Nephron progenitor cell (in vitro differentiated cells): ENCODE results near the gene CFAP74.

Experiments
- DNase-seq: peaks from one replicate; pipeline ENCODE4 v3.0.0; 2021
- H3K27ac Mint-ChIP-seq: 2 replicates; pipeline ENCODE4 v1.8.0; 2021; ENCODE audit warnings: mild to moderate bottlenecking, moderate library complexity, mixed read lengths
- H3K27me3 Mint-ChIP-seq: 2 replicates; pipeline ENCODE4 v1.8.0; 2021; ENCODE audit warnings: mild to moderate bottlenecking, low read depth, mixed read lengths; ENCODE audit not compliant: poor library complexity
- H3K36me3 Mint-ChIP-seq: 2 replicates; pipeline ENCODE4 v1.8.0; 2021; ENCODE audit warnings: low read depth, mixed read lengths
- H3K4me1 Mint-ChIP-seq: 2 replicates; pipeline ENCODE4 v1.8.0; 2021; ENCODE audit warnings: mixed read lengths
- H3K4me3 Mint-ChIP-seq: 2 replicates; pipeline ENCODE4 v1.8.0; 2021; ENCODE audit warnings: mild to moderate bottlenecking, moderate library complexity, mixed read lengths
- H3K9me3 Mint-ChIP-seq: 2 replicates; pipeline ENCODE4 v1.8.0; 2021; ENCODE audit warnings: mild to moderate bottlenecking, moderate library complexity, mixed read lengths
- TF ChIP-seq, protein P1 (sequence below): fragments of 200-600 bp; sonication (generic); IDR thresholded peaks from 2 replicates; pipeline ENCODE4 v1.5.0; 2021; ENCODE audit warnings: antibody characterized with exemption

Gene CFAP74

DNA sequence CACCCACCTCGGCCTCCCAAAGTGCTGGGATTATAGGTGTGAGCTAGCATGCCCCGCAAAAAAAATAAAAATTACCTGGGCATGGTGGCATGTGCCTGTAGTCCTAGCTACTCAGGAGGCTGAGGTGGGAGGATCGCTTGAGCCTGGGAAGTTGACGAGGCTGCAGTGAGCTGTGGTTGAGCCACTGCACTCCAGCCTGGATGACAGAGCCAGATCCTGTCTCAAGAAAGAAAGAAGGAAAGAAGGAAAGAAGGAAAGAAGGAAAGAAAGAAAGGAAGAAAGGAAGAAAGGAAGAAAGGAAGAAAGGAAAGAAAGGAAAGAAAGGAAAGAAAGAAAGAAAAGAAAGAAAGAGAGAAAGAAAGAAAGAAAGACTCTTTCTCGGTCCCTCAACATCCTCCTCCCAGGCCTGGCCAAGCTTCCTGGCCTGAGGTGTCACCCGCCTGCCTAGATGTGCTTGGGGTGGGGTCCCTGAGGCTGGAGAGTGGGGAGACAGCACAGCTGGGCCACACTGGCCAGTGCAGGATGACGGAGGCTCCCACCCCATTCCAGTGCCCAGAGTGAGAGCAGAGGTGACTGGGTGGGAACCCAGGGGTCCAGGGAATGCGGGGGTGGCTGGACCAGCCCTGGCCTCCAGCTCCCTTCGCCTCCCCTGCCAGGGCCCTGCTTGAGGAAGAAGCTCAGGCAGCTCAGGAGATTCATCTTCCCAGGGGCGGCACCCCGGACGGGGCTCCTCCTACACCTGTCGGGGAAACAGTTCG lies 102.5 kb downstream of the CFAP74 start:
- DNase-seq: no peak
- Mint-ChIP-seq H3K36me3 (no peaks in the 10 kb centered on the region), H3K27me3 (no peaks in the 10 kb centered on the region), H3K4me3 (no peak overlapping the region), H3K27ac (no peak overlapping the region), H3K4me1 (peaks cover 13% of the 10 kb centered on the region), H3K9me3 (peaks cover 7% of the 10 kb centered on the region)
- TF ChIP-seq, protein P1, sequence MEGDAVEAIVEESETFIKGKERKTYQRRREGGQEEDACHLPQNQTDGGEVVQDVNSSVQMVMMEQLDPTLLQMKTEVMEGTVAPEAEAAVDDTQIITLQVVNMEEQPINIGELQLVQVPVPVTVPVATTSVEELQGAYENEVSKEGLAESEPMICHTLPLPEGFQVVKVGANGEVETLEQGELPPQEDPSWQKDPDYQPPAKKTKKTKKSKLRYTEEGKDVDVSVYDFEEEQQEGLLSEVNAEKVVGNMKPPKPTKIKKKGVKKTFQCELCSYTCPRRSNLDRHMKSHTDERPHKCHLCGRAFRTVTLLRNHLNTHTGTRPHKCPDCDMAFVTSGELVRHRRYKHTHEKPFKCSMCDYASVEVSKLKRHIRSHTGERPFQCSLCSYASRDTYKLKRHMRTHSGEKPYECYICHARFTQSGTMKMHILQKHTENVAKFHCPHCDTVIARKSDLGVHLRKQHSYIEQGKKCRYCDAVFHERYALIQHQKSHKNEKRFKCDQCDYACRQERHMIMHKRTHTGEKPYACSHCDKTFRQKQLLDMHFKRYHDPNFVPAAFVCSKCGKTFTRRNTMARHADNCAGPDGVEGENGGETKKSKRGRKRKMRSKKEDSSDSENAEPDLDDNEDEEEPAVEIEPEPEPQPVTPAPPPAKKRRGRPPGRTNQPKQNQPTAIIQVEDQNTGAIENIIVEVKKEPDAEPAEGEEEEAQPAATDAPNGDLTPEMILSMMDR: no peak

DNA sequence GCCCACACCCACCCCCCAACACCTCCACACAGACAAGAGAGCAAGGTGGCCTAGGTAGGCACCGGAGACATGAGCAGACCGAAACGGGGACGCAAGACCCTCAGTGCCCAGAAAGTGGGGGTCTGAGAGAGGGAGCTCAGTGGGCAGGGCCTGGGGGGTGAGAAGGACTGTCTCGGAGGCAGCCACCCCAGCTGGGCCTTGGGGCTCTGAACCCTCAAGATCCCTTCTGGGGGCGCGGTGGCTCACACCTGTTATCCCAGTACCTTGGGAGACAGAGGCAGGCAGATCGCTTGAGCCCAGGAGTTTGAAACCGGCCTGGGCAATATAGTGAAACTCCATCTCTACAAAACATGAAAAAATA lies 103.6 kb downstream of the CFAP74 start:
- Mint-ChIP-seq H3K4me1 (peaks cover 18% of the 10 kb centered on the region), H3K4me3 (no peak overlapping the region), H3K27ac (no peak overlapping the region), H3K9me3 (peaks cover 7% of the 10 kb centered on the region), H3K27me3 (no peaks in the 10 kb centered on the region), H3K36me3 (no peaks in the 10 kb centered on the region)
- no peak for DNase-seq
- TF ChIP-seq, protein P1: no peak

DNA sequence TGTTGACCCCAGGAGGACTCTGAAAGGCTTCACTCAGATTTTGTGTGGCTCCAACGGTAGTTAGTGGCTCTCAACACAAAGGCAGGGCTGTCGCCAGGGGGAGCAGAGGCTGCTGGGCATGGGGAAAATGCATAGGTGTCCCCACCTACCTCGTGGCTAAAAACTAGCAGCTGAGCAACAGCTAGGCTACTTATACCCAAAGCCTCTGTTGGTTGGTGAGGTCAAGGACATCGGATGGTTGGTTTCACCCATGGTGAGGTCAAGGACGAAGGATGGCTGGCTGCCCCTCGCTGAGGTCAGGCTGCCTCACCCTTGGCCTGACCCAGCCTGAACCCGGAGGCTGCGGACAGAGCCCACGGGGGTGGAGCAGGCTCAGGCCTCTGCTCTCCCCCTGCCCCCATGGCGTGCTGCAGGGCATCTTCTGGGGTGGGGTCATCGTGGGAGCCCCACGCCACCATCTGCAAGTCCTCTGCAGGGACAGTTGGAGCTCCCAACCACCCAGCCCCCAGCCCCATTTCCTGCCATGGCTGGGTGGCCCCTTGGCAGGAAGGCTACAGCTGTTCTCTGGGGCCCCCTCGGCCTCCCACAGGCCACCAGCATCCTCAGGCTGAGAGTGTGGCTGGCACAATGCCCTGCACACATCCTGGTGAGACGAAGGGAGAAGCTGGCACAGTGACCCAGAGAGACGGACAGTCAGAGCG lies 104.2 kb downstream of the CFAP74 start:
- H3K9me3 Mint-ChIP-seq: peaks cover 7% of the 10 kb centered on the region
- no peak overlapping the region for H3K4me3 Mint-ChIP-seq
- no peaks in the 10 kb centered on the region for H3K27me3 Mint-ChIP-seq
- peaks cover 23% of the 10 kb centered on the region for H3K4me1 Mint-ChIP-seq
- H3K27ac Mint-ChIP-seq: no peak overlapping the region
- H3K36me3 Mint-ChIP-seq: no peaks in the 10 kb centered on the region
- DNase-seq: no peak
- TF ChIP-seq, protein P1: no peak

DNA sequence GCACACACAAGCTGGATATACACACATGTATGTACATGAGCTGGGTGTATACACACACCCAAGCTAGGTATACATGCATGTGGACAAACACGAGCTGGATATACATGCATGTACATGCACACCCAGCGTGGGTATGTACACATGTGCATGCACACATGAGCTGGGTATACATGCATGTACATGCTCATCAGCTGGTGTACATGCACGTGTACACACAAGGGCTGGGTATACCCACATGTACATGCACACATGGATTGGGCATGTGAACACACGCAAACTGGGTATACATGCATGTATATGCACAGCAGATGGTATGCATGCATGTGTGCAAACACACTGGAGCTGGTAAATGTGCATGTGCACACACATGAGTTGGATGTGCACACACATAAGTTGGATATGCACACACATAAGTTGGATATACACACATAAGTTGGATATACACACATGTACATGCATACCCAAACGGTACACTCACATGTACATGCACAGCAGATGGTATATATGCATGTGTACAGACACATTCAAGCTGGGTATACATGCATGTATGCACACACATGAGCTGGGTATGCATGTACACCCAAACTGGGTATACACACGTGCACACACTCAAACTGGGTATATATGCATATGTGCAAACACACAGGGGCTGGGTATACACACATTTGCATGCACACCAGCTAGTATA lies 105.2 kb downstream of the CFAP74 start:
- TF ChIP-seq, protein P1: no peak
- peaks cover 33% of the 10 kb centered on the region for H3K4me1 Mint-ChIP-seq
- H3K9me3 Mint-ChIP-seq: peaks cover 6% of the 10 kb centered on the region
- H3K36me3 Mint-ChIP-seq: no peaks in the 10 kb centered on the region
- no peak for DNase-seq
- H3K4me3 Mint-ChIP-seq: no peak overlapping the region
- no peak overlapping the region for H3K27ac Mint-ChIP-seq
- no peaks in the 10 kb centered on the region for H3K27me3 Mint-ChIP-seq

DNA sequence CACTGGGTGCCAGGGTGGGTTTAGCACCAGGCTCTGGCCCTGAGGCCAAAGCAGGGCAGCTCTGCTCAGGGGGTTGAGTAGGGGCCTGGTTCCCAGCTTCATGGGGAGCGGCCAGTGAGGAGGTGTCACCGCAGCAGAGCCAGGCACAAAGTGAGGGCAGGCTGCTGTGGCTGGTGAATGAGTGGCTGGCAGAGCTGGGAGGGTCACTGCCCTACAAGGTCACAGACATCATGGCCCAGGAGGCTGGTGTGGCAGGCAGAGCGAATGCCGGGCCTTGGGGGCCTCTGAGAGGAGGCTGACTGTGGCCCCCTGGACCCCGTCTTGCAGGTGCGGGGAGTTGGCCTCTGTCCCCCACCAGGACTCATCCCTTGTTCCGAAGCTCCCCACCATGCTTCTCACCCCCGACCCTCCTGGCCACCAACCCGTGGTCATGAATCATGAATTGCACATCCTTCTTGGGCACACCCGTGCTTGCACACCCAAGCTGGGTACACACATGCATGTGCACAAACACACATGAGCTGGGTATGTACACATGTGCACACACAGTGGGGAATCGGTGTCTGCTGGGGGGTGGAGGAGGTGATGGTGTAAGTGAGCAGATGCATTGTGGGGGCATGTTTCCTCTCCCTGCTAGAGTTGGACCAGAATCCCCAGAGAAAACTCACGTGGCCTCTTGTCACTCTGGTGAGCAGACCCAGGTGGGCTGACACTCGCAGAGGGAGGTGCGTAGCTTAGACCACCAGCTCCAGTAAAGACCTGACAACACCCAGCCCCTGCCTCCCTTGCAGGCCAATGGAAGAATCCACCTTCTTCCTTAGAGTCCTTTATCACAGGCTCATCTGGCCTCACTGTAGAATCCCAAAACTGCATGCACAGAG lies 107.9 kb downstream of the CFAP74 start:
- Mint-ChIP-seq H3K27me3 (no peaks in the 10 kb centered on the region), H3K27ac (no peak overlapping the region), H3K9me3 (no peaks in the 10 kb centered on the region), H3K4me3 (no peak overlapping the region), H3K36me3 (no peaks in the 10 kb centered on the region), H3K4me1 (peaks cover 46% of the 10 kb centered on the region)
- DNase-seq: no peak
- TF ChIP-seq, protein P1: no peak
